ENCODE data around the gene MYL2. TPM values are rescaled to one million over a fixed set of nuclear protein-coding genes. Genes with fewer than 3 reads are reported as not detected.

The MYL2 gene
- total and polyA plus RNA-seq, 3 donors from 2014 or later, result 0.55 to 131 (median 1.9) TPM

DNA sequence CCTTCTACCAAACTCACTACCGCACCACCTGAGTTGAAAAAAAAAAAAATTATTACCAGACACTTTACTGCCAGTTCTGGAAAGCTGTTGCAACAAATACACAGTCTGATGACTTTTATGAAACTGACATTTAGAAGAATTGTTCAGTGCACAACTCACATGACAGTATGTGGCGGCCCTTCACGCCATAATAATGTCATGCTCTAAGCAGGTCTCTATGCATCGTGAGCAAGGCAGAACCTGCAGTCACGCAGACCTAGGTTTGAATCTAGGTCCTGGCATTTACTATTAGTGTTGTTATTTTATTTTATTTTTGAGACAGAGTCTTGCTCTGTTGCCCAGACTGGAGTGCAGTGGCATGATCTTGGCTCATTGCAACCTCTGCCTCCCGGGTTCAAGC is 8.1 kb downstream of the MYL2 start:
- Histone ChIP-seq H3K27me3 (no peaks in the 10 kb centered on the region), H3K4me1 (no peaks in the 10 kb centered on the region), H3K36me3 (ENCODE audit: low read depth, missing control alignments) (no peaks in the 10 kb centered on the region), H3K27ac (no peak overlapping the region), H3K4me3 (no peak overlapping the region), H3K9me3 (no peaks in the 10 kb centered on the region)
- intact Hi-C loops (cut with DNase I; ENCODE audit: low total_unique reads), result no loop called here
- WGBS, 2 donors, result 91 to 95% methylated on average over 6 of the region's 6 CpGs
- TF ChIP-seq POLR2A (IDR thresholded peaks at IDR 0.05), result no peak
- TF ChIP-seq, protein P1, sequence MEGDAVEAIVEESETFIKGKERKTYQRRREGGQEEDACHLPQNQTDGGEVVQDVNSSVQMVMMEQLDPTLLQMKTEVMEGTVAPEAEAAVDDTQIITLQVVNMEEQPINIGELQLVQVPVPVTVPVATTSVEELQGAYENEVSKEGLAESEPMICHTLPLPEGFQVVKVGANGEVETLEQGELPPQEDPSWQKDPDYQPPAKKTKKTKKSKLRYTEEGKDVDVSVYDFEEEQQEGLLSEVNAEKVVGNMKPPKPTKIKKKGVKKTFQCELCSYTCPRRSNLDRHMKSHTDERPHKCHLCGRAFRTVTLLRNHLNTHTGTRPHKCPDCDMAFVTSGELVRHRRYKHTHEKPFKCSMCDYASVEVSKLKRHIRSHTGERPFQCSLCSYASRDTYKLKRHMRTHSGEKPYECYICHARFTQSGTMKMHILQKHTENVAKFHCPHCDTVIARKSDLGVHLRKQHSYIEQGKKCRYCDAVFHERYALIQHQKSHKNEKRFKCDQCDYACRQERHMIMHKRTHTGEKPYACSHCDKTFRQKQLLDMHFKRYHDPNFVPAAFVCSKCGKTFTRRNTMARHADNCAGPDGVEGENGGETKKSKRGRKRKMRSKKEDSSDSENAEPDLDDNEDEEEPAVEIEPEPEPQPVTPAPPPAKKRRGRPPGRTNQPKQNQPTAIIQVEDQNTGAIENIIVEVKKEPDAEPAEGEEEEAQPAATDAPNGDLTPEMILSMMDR (IDR thresholded peaks at IDR 0.05), result no peak
- no peak for DNase-seq

DNA sequence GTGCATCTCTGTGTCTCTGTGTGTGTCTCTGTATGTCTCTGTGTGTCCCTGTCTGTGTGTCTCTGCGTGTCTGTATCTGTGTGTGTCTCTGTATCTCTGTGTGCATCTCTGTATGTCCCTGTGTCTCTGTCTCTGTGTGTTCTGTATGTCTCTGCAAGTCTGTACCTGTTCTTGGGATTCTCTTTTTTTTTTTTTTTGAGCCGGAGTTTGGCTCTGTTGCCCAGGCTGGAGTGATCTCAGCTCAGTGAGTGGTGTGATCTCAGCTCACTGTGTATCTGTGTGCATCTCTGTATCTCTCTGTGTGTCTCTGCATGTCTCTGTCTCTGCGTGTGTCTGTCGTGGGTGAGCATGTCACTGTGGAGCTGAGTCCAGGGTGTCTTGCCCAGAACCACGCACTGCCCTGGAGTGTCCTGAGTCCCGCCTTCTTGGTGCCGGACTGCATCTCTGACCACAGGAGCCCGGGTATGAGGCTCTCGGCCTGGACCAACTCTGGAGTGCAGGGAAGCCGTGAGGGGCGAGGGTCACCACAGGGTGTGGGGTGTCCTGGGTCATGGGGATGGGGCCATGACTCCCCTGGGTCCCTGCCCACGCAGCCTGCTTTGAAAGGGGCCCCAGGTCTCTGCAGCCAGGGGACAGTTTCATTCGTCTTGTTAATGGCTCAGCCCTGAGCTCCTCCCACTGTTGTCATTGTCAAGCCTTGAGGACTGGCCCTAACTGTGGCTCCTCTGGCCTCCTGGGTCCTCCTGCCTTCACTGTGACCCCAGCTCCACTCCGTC is 11.8 kb downstream of the MYL2 start:
- intact Hi-C loops (cut with DNase I; ENCODE audit: low total_unique reads), result no loop called here
- Histone ChIP-seq H3K27ac (no peak overlapping the region), H3K27me3 (no peaks in the 10 kb centered on the region), H3K9me3 (no peaks in the 10 kb centered on the region), H3K36me3 (ENCODE audit: low read depth, missing control alignments) (no peaks in the 10 kb centered on the region), H3K4me3 (no peak overlapping the region), H3K4me1 (no peaks in the 10 kb centered on the region)
- no peak for DNase-seq
- 73 to 74% methylated on average over 12 to 14 of the region's 14 CpGs for WGBS, 2 donors
- TF ChIP-seq, protein P1 (IDR thresholded peaks at IDR 0.05), result no peak
- TF ChIP-seq POLR2A (IDR thresholded peaks at IDR 0.05), result no peak

DNA sequence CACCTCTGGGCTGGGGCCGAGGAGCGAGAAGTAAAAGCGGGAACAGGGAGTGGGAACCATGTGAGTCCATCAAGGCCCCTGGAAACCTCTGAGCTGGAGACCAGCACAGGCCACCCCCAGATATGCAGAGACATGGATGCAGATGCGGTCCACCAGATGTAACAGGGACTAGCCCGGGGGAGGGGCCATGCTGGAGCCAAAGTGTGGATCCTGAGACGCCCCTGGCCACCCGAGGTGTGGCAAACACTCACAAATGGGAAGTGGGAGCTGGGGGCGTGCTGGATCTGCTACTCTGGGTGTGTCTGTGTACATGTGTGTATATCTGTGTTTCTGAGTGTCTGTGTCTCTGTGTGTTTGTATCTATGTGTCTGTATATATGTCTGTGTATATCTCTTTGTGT is 12.8 kb downstream of the MYL2 start:
- WGBS, 2 donors, result 44 to 70% methylated on average over 8 of the region's 8 CpGs
- no peaks in the 10 kb centered on the region for H3K9me3 ChIP-seq
- intact Hi-C loops (cut with DNase I; ENCODE audit: low total_unique reads), result no loop called here
- no peak overlapping the region for H3K27ac ChIP-seq
- DNase-seq, result no peak
- TF ChIP-seq, protein P1 (IDR thresholded peaks at IDR 0.05), result no peak
- no peak for TF ChIP-seq POLR2A (IDR thresholded peaks at IDR 0.05)
- no peaks in the 10 kb centered on the region for H3K4me1 ChIP-seq
- no peak overlapping the region for H3K4me3 ChIP-seq
- no peaks in the 10 kb centered on the region for H3K27me3 ChIP-seq
- no peaks in the 10 kb centered on the region for H3K36me3 ChIP-seq (ENCODE audit: low read depth, missing control alignments)

DNA sequence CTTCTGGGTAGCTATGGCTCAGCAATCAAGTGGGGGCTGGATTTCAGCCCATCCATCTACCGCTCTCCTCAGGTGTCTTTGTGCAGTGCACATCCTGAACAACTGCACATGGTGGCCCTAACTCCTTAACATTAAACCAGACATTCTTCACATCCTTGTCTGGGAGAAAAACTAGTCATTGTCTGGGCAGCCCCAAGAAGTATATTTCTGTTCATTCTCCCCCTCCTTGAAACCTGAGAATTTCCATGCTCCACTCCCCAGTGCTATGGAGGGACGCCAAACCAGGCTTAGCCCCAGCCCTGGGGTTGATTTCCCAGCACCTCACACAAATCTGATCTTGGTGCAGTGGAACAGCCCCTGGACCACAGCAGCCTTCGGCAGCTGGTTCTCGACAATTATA is 13.4 kb downstream of the MYL2 start:
- TF ChIP-seq, protein P1 (IDR thresholded peaks at IDR 0.05), result no peak
- TF ChIP-seq POLR2A (IDR thresholded peaks at IDR 0.05), result no peak
- WGBS, 2 donors, result 89 to 93% methylated on average over 4 of the region's 4 CpGs
- DNase-seq, result no peak

DNA sequence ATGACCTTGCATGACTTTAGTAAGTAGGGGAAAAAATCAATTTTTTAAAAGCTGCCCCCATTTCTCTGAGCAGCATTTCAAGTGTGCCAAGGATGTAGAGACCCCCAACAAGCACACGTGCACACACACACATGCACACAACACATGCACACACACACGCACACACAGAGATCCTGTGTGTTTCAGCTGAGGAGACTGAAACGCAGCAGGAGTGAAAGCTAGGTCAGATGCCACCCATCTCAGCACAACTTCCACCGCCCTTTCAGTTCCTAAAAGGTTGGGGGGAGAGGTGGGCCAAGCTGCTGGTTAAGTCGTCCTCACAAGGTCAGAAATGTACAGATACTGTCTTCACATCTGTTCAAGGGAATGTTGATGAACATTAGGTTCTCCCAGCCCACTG is 13.9 kb downstream of the MYL2 start:
- DNase-seq, result no peak
- no peak overlapping the region for H3K27ac ChIP-seq
- H3K4me1 ChIP-seq, result no peaks in the 10 kb centered on the region
- H3K36me3 ChIP-seq (ENCODE audit: low read depth, missing control alignments), result no peaks in the 10 kb centered on the region
- H3K27me3 ChIP-seq, result no peaks in the 10 kb centered on the region
- H3K9me3 ChIP-seq, result no peaks in the 10 kb centered on the region
- TF ChIP-seq POLR2A (IDR thresholded peaks at IDR 0.05), result no peak
- TF ChIP-seq, protein P1 (IDR thresholded peaks at IDR 0.05), result no peak
- no peak overlapping the region for H3K4me3 ChIP-seq
- intact Hi-C loops (cut with DNase I; ENCODE audit: low total_unique reads), result no loop called here
- 72 to 77% methylated on average over 5 of the region's 5 CpGs for WGBS, 2 donors

More for the DNA sequence above, 13.4 kb downstream of the MYL2 start:
- Histone ChIP-seq H3K27ac (no peak overlapping the region), H3K4me1 (no peaks in the 10 kb centered on the region), H3K9me3 (no peaks in the 10 kb centered on the region), H3K27me3 (no peaks in the 10 kb centered on the region), H3K4me3 (no peak overlapping the region), H3K36me3 (ENCODE audit: low read depth, missing control alignments) (no peaks in the 10 kb centered on the region)
- intact Hi-C loops (cut with DNase I; ENCODE audit: low total_unique reads), result no loop called here
